Adrenal gland (tissue), 5 donors: ENCODE measurements around the gene NHSL2.

Experiments used
- CTCF ChIP-seq, 6 experiments: fragments of 450-650 bp in 4 of 6; fragments of 200-600 bp in 2 of 6; sonication (generic) in 1 of 6; IDR thresholded peaks; 1 replicate in 5 of 6; 2 replicates in 1 of 6; pipeline versions ENCODE4 v1.5.1 to v1.8.0; 2016 to 2021; ENCODE audit warnings: antibody characterized with exemption in 6 of 6, mild to moderate bottlenecking in 2 of 6, moderate library complexity in 1 of 6
- POLR2A ChIP-seq, 2 donors: fragments of 450-650 bp; IDR thresholded peaks; one replicate each; pipeline ENCODE4 v1.6.1; 2017; ENCODE audit warnings: antibody characterized with exemption in 2 of 2, mild to moderate bottlenecking in 2 of 2, moderate library complexity in 1 of 2
- donor health status: DM: no; HTN: no; CAD: no.

GRCh38 chrX:72081605-72082320 is 171.1 kb downstream of the NHSL2 start:
- TF ChIP-seq CTCF (IDR thresholded peaks at IDR 0.05) (no peak), POLR2A (IDR thresholded peaks at IDR 0.05) (no peak)
